Posterior vena cava (tissue), 2 donors: ENCODE measurements around the gene AFDN. TPM values are rescaled to one million over a fixed set of nuclear protein-coding genes. Genes with fewer than 3 reads are reported as not detected.

Experiments
- DNase-seq: peaks from one replicate; pipeline ENCODE4 v3.0.0-alpha.2; 2020; ENCODE audit warnings: low spot score
- intact Hi-C, 2 donors: fragments of 100-400 bp; cut with DNase I; formaldehyde crosslinking; loops; one replicate each; pipeline versions ENCODE4 v1.14.1 to v1.14.2; 2022 to 2023
- total RNA-seq, 2 donors: library from RNA; stranded (reverse); fragmentation: NEBNext Ultra II Directional; extraction: Animal tissue kit (Norgen Biotek cat#: 25700); gene quantifications; one replicate each; pipeline ENCODE4 v1.2.1, GENCODE V29; 2021
- donor health status: DM: yes; HTN: yes; CAD: no.
- donor health status: DM: yes; HTN: yes; CAD: no.

Gene AFDN
- total RNA-seq, 2 donors from 2014 or later = 49.3 to 68.6 TPM

DNA sequence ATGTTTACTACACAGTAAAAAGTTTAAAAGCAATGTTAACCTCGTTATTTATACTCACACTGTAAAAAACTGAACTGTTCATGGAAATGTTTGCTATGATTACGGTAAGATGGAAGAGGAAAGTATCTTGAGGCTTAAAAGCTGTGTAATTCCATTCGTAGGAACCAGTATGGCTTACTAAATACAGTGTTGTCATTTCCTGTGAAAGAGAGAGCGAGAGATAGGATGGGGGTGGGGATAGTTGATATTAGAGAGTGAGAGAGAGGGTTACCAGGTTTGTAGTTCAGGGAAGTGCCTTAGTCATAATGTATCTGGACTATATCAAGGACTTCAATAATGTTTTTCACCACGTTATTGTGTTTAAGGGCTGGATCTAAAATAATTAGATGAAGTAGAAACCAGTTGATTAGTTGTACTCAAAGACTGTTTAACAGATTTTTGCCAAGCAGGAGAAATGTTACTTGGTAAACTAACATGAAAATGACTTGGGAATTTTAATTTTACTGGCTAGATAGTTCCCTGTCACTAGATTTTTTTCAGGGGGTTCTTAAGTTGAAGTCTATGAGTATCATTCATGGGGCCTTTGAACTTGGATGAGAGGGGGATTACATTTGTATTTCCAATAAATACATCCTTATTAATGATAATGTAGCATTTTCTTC lies 30.4 kb downstream of the AFDN start:
- no peak for DNase-seq
- intact Hi-C loops = no loop called here

GRCh38 chr6:167858086-167858591 lies 31.4 kb downstream of the AFDN start:
- intact Hi-C loops = no loop called here
- no peak for DNase-seq

- intact Hi-C loops = no loop called here
- DNase-seq = no peak
Measured at GRCh38 chr6:167858842-167859664, 32.3 kb downstream of the AFDN start.

DNA sequence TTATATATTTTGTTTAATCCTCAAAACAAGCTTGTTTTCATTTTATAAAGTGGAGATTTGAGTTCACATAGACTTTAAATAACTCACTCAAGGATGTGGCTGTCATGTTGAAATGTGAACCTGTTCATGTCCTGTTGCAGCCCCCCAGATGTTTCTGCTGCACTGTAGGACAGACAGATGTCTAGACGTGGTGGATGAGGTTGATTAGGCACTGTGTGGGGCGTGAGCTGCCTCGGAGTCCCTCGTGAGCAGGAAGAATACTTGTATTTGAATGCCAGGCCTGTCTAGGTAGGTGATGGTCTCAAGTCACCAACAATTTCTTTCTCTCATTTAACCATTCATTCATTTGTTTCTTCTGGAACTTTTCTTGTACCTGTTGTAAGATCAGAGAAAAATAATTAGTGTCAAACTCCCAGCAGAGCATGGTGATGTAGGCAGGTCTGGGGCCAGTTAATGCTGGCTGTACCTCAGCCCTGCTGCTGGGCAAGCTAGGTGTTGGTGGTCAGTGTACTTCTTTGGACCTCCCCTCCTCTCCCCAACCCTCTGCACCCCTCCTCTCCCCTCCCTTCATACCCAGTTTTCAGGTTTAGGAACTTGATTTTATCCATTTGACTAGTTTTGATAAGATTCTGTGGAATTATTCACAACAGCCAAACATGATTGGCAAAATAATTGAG lies 34.0 kb downstream of the AFDN start:
- intact Hi-C loops = no loop called here
- DNase-seq = no peak

GRCh38 chr6:167861424-167861823 lies 34.7 kb downstream of the AFDN start:
- intact Hi-C loops = no loop called here
- no peak for DNase-seq

DNA sequence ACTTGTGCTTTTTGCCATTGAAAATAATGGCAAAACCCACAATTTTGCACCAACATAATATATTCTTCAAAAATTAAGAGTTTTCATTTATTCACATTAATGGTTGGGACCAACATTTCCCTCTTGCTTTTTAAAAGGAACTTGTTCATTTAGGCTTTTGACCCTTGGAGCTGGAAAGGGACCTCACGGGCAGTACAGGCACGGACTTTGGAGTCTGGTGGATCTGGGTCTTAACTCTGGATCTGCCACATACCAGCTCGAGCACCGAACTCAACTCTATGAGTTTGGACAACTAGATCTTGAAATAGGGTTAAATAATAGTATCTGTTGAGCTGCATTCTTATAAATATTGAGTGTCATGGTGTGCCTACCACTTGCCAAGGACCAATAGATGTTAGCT lies 37.2 kb downstream of the AFDN start:
- intact Hi-C loops = no loop called here
- DNase-seq = no peak

DNA sequence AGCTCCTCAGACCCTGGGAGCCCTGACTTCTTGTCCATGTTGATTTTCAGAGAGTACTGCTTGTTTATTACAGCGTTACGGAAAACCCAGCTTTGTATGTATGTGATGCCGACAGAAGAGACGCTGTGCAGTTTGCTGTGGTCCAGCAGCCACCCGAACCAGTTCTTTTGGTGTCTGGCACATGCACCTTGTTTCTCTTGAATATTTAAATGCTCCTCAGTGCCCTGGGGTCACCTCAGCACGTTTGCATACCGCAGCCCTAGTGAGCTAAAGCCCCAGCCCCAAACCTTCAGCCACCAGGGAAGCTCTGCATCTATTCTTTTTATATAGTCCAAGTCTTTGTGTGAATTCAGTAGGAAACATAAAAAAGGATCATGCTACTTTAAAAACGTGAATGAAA lies 39.9 kb downstream of the AFDN start:
- no peak for DNase-seq
- intact Hi-C loops = no loop called here

- intact Hi-C loops = no loop called here
- no peak for DNase-seq
Measured at GRCh38 chr6:167870321-167870720, 43.6 kb downstream of the AFDN start.

- intact Hi-C loops = no loop called here
- DNase-seq = no peak
Measured at GRCh38 chr6:167872538-167873210, 46.0 kb downstream of the AFDN start.

GRCh38 chr6:167877994-167878779 lies 51.5 kb downstream of the AFDN start:
- no peak for DNase-seq
- intact Hi-C loops = no loop called here

DNA sequence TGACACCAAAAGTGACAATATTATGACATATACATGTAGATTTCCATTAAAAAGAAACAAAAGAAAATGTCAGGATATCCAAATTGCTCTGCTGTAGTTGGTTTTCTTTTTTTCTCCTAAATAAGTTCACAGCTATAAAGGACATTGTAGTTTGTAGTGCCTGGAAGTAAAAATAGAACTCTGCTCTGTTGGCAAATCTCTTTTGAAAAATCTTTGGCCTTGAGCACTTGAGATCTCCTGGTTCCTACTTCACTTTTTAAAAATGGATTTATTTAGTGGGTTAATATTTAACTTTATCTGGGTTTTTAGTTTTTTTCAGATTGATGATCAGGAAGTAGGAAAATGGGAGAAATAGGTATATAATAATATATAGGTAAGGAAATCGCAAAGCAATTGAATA lies 52.9 kb downstream of the AFDN start:
- DNase-seq = no peak
- intact Hi-C loops = no loop called here

DNA sequence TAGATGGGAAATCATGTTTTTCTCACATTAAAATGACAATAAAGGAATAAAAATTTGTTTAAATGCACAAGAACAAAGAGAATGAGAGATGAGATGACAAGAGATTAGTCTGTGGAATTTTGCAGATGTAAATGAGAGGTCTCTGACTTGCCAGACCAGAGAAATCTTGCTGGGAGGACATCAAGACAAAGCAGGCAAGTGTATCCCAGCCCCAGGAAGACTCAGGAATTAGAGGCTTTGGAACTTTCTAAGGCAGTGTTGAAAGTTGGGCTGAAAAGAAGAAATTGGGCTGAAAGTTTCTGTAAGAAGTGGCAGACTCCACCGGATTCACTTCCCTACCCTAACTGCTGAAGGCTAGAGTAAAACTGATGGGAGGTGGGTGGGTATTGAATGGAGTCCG lies 54.6 kb downstream of the AFDN start:
- DNase-seq = no peak
- intact Hi-C loops = no loop called here

- DNase-seq = no peak
- intact Hi-C loops = no loop called here
Measured at GRCh38 chr6:167882244-167882643, 55.5 kb downstream of the AFDN start.

GRCh38 chr6:167888098-167888497 lies 61.4 kb downstream of the AFDN start:
- intact Hi-C loops = loop anchor here in 1 of 2 donors (5.0 kb wide), 1 partner anchor 466 kb away; no protein-coding TSS in a partner anchor
- DNase-seq = no peak

GRCh38 chr6:167892835-167893815 lies 66.4 kb downstream of the AFDN start:
- intact Hi-C loops = loop anchor here (10.0 kb wide), 2 partner anchors 408 to 678 kb away; no protein-coding TSS in a partner anchor

DNA sequence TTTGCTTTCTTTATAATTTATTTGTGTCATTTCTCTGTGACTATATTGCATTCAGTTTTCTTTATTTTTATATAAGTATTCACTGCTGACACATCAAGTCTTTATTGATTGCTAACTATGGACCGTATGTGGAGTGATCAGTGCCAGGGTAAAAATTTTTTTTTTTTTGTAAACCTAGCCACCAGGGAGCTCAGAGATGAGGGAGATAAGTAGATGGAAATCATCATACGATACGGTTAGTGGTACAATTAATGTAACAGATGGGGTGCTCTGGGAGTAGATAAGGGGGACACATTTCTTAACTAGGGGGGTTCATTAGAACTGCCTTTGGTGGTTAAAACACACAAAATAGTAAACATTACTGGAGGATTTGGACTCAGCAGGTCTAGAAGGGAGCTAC lies 68.3 kb downstream of the AFDN start:
- intact Hi-C loops = loop anchor here (10.0 kb wide), 2 partner anchors 410 to 680 kb away; no protein-coding TSS in a partner anchor
- no peak for DNase-seq

More at GRCh38 chr6:167892835-167893815, 66.4 kb downstream of the AFDN start:
- no peak for DNase-seq

DNA sequence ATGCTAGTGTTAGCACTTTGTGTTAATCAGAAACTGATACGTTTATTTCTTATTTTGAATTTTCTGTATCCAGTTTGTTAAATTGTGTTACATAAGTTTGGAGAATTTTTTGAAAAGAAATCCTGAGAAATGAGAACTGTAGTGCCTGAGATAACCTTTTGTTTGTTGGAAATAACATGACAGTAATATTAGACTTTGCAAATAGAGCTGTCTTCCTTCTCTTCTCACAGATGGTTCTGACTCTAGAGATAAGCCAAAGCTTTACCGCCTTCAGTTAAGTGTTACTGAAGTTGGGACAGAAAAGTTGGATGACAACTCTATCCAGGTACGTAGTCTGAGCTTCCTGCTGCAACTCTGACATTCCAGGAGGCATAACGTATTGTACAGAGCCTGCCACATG lies 69.9 kb downstream of the AFDN start:
- intact Hi-C loops = loop anchor here (10.0 kb wide), 2 partner anchors 412 to 682 kb away; no protein-coding TSS in a partner anchor
- no peak for DNase-seq
